PC-3 (cell line): ENCODE results near the gene KAT6B. TPM values are rescaled to one million over a fixed set of nuclear protein-coding genes. Genes with fewer than 3 reads are reported as not detected.

ENCODE experiments used
- ATAC-seq: fragments of 200-7000 bp; cut with Tn5 transposase; 2 replicates; pipeline ENCODE4 v1.9.1; 2020; ENCODE audit warnings: mild to moderate bottlenecking, moderate library complexity
- BruUV-seq: library from RNA; stranded (reverse); fragments of 400-500 nt; replicated peaks from 2 replicates; lab custom pipeline; 2021; lab: Mats Ljungman, UMichigan
- CTCF ChIA-PET: fragments of 300-600 bp; sonication (Branson Sonifier 250); formaldehyde crosslinking; loops from one replicate; lab custom pipeline; 2022; ENCODE audit warnings: antibody characterized with exemption; lab: Charles Lee
- POLR2A ChIA-PET: fragments of 300-600 bp; sonication (Branson Sonifier 250); formaldehyde crosslinking; loops from one replicate; lab custom pipeline; 2022; ENCODE audit warnings: antibody characterized with exemption; ENCODE audit not compliant: unreplicated experiment; lab: Charles Lee
- DNase-seq: peaks from one replicate; pipeline ENCODE4 v3.0.0-alpha.2; 2015
- H2AFZ ChIP-seq: fragments of 300-600 bp; sonication (generic); 2 replicates; pipeline ENCODE4 v1.6.0; 2016; ENCODE audit warnings: antibody characterized with exemption, low read length
- H3F3A ChIP-seq: fragments of 300-600 bp; sonication (generic); one replicate; pipeline ENCODE4 v1.6.0; 2017; ENCODE audit warnings: antibody characterized with exemption, low read length, control low read depth, mild to moderate bottlenecking; ENCODE audit not compliant: unreplicated experiment
- H3K27ac ChIP-seq: fragments of 300-600 bp; sonication (generic); 2 replicates; pipeline ENCODE4 v1.5.1; 2016; ENCODE audit warnings: mild to moderate bottlenecking, low read length
- H3K27me3 ChIP-seq: fragments of 300-600 bp; sonication (generic); 2 replicates; pipeline ENCODE4 v1.6.1; 2016; ENCODE audit warnings: low read length, mixed read lengths
- H3K36me3 ChIP-seq: fragments of 300-600 bp; sonication (generic); 2 replicates; pipeline ENCODE4 v1.6.1; 2016; ENCODE audit warnings: low read depth, mixed run types, low read length, mixed read lengths
- H3K4me1 ChIP-seq: fragments of 300-600 bp; sonication (generic); 2 replicates; pipeline ENCODE4 v1.5.1; 2016; ENCODE audit warnings: low read length; ENCODE audit not compliant: insufficient read depth
- H3K4me2 ChIP-seq: fragments of 300-600 bp; sonication (generic); 2 replicates; pipeline ENCODE4 v1.6.0; 2016; ENCODE audit warnings: low read length
- H3K4me3 ChIP-seq: fragments of 300-600 bp; sonication (generic); 2 replicates; pipeline ENCODE4 v1.5.1; 2016; ENCODE audit warnings: mild to moderate bottlenecking, low read length, mixed read lengths
- H3K79me2 ChIP-seq: fragments of 300-600 bp; sonication (generic); 2 replicates; pipeline ENCODE4 v1.6.1; 2017; ENCODE audit warnings: low read length, mixed read lengths
- H3K9ac ChIP-seq: fragments of 300-600 bp; sonication (generic); 2 replicates; pipeline ENCODE4 v1.6.0; 2016; ENCODE audit warnings: mild to moderate bottlenecking, low read length
- H3K9me2 ChIP-seq: fragments of 300-600 bp; sonication (generic); replicated peaks from 2 replicates; pipeline ENCODE4 v1.6.1; 2016; ENCODE audit warnings: mixed run types, low read length, mixed read lengths
- H3K9me3 ChIP-seq: fragments of 300-600 bp; sonication (generic); 2 replicates; pipeline ENCODE4 v1.6.1; 2016; ENCODE audit warnings: low read length, mixed read lengths
- H4K20me1 ChIP-seq: fragments of 300-600 bp; sonication (generic); 2 replicates; pipeline ENCODE4 v1.6.1; 2016; ENCODE audit warnings: low read length, mixed read lengths
- CTCF ChIP-seq: fragments of 300-600 bp; sonication (generic); conservative IDR thresholded peaks from 2 replicates; pipeline ENCODE4 v1.5.1; 2017; ENCODE audit warnings: antibody characterized with exemption, low read depth, mild to moderate bottlenecking, low read length
- EZH2 ChIP-seq: fragments of 300-600 bp; sonication (generic); IDR thresholded peaks from one replicate; pipeline ENCODE4 v1.6.1; 2017; ENCODE audit warnings: antibody characterized with exemption, mild to moderate bottlenecking, low read length; ENCODE audit not compliant: unreplicated experiment
- EZH2phosphoT487 ChIP-seq: fragments of 300-600 bp; sonication (generic); IDR thresholded peaks from 2 replicates; pipeline ENCODE4 v1.6.1; 2018; ENCODE audit warnings: mild to moderate bottlenecking, antibody characterized with exemption, low read length, borderline replicate concordance
- intact Hi-C: fragments of 100-400 bp; cut with micrococcal nuclease; formaldehyde crosslinking; loops from 2 replicates; pipeline ENCODE4 v1.9.0; 2023
- total RNA-seq: library from RNA; depleted of rRNA; stranded (reverse); fragments of >200 nt; gene quantifications from 2 replicates; pipeline ENCODE4 v1.2.3, GENCODE V29; 2014

The KAT6B gene
- total RNA-seq, 1 experiment from 2014 or later: 94.5 TPM

GRCh38 chr10:74993649-74994048 lies 167.2 kb downstream of the KAT6B start:
- POLR2A ChIA-PET: interaction anchor here (0.6 kb wide), 1 partner anchor 10 kb away, joined by 3 read pairs; no protein-coding TSS in a partner anchor

GRCh38 chr10:74994854-74995253 lies 168.5 kb downstream of the KAT6B start:
- Histone ChIP-seq H3K4me2 (no peak overlapping the region), H3K9me2 (no peaks in the 10 kb centered on the region), H3K9me3 (no peaks in the 10 kb centered on the region), H3K79me2 (no peaks in the 10 kb centered on the region), H2AFZ (no peak overlapping the region), H3K4me3 (no peak overlapping the region), H3K9ac (no peak overlapping the region), H3K27ac (0 out of 2 replicates have a peak overlapping the region, but pooled peaks have one; percentile 0), H4K20me1 (0 out of 2 replicates have a peak, but pooled peaks cover 5% of the 10 kb centered on the region), H3K4me1 (peaks cover 14% of the 10 kb centered on the region), H3F3A (no peaks in the 10 kb centered on the region), H3K36me3 (peaks cover 62% of the 10 kb centered on the region), H3K27me3 (no peaks in the 10 kb centered on the region)
- BruUV-seq: no TSS peak
- ATAC-seq (peak; percentile 83), DNase-seq (peak; percentile 78)
- TF ChIP-seq EZH2 (no peak), EZH2phosphoT487 (no peak), CTCF (no peak)
- intact Hi-C loops: loop anchor here (1.0 kb wide), 2 partner anchors 71 to 119 kb away; no protein-coding TSS in a partner anchor
- ChIA-PET POLR2A (no interaction called here), CTCF (interaction anchor here (0.6 kb wide), 1 partner anchor 1931 kb away, joined by 3 read pairs; no protein-coding TSS in a partner anchor)

More at GRCh38 chr10:74993649-74994048, 167.2 kb downstream of the KAT6B start:
- TF ChIP-seq CTCF: no peak
- TF ChIP-seq EZH2phosphoT487: no peak
- no peak for TF ChIP-seq EZH2
- Histone ChIP-seq H3K36me3 (peaks cover 64% of the 10 kb centered on the region), H3K9me2 (no peaks in the 10 kb centered on the region), H3K9me3 (no peaks in the 10 kb centered on the region), H3K27me3 (no peaks in the 10 kb centered on the region), H3F3A (no peaks in the 10 kb centered on the region), H3K4me2 (no peak overlapping the region), H3K4me1 (peaks cover 14% of the 10 kb centered on the region), H3K79me2 (no peaks in the 10 kb centered on the region), H3K4me3 (no peak overlapping the region), H3K9ac (no peak overlapping the region), H2AFZ (no peak overlapping the region), H3K27ac (no peak overlapping the region), H4K20me1 (0 out of 2 replicates have a peak, but pooled peaks cover 5% of the 10 kb centered on the region)
- DNase-seq: no peak
- ATAC-seq: no peak
- no TSS peak for BruUV-seq
- intact Hi-C loops: no loop called here
- CTCF ChIA-PET: no interaction called here

- intact Hi-C loops: loop anchor here (1.0 kb wide), 2 partner anchors 72 to 120 kb away; no protein-coding TSS in a partner anchor
- no peak for DNase-seq
- no peaks in the 10 kb centered on the region for H3K9me2 ChIP-seq
- no peak overlapping the region for H3K4me3 ChIP-seq
- H3K36me3 ChIP-seq: peaks cover 59% of the 10 kb centered on the region
- H3K4me1 ChIP-seq: peaks cover 14% of the 10 kb centered on the region
- 0 out of 2 replicates have a peak, but pooled peaks cover 5% of the 10 kb centered on the region for H4K20me1 ChIP-seq
- TF ChIP-seq EZH2phosphoT487 (no peak), CTCF (no peak), EZH2 (no peak)
- H3K9ac ChIP-seq: no peak overlapping the region
- ATAC-seq: no peak
- ChIA-PET CTCF (no interaction called here), POLR2A (no interaction called here)
- H3F3A ChIP-seq: no peaks in the 10 kb centered on the region
- no peaks in the 10 kb centered on the region for H3K27me3 ChIP-seq
- no peak overlapping the region for H3K4me2 ChIP-seq
- no peak overlapping the region for H2AFZ ChIP-seq
- no TSS peak for BruUV-seq
- H3K9me3 ChIP-seq: no peaks in the 10 kb centered on the region
- H3K27ac ChIP-seq: no peak overlapping the region
- H3K79me2 ChIP-seq: no peaks in the 10 kb centered on the region
Measured at GRCh38 chr10:74995806-74996205, 169.4 kb downstream of the KAT6B start.
